CD14-positive monocyte (primary cell): ENCODE results near the gene LAMB4. TPM values are rescaled to one million over a fixed set of nuclear protein-coding genes. Genes with fewer than 3 reads are reported as not detected.

Experiments
- DNase-seq, 3 donors: peaks; one replicate each; pipeline ENCODE4 v3.0.0-alpha.2; 2011 to 2022
- H2AFZ ChIP-seq: 2 replicates; pipeline ENCODE4 v1.6.0; 2012; ENCODE audit warnings: mild to moderate bottlenecking, low read depth, low read length, inconsistent platforms; ENCODE audit not compliant: insufficient read depth, poor library complexity, severe bottlenecking
- H3K27ac ChIP-seq, 2 donors: 1 replicate in 1 of 2; 2 replicates in 1 of 2; pipeline ENCODE4 v1.5.1; 2012 to 2013; ENCODE audit warnings: low read length in 2 of 2, control low read depth in 1 of 2, inconsistent platforms in 1 of 2, low read depth in 1 of 2, mild to moderate bottlenecking in 1 of 2
- H3K27me3 ChIP-seq, 2 donors: one replicate each; pipeline versions ENCODE4 v1.6.0 to v1.6.1; 2011 to 2013; ENCODE audit warnings: low read length in 2 of 2; ENCODE audit not compliant: control insufficient read depth in 2 of 2, insufficient read depth in 2 of 2
- H3K36me3 ChIP-seq, 2 donors: replicated peaks in 1 of 2; 1 replicate in 1 of 2; 2 replicates in 1 of 2; pipeline versions ENCODE4 v1.5.1 to v1.6.1; 2012 to 2013; ENCODE audit warnings: low read length in 2 of 2, control low read depth in 1 of 2, inconsistent platforms in 1 of 2, mild to moderate bottlenecking in 1 of 2; ENCODE audit not compliant: insufficient read depth in 2 of 2, control insufficient read depth in 1 of 2
- H3K4me1 ChIP-seq, 2 donors: 1 replicate in 1 of 2; 2 replicates in 1 of 2; pipeline versions ENCODE4 v1.5.1 to v1.6.1; 2012 to 2013; ENCODE audit warnings: low read length in 2 of 2, control low read depth in 1 of 2, inconsistent platforms in 1 of 2, mild to moderate bottlenecking in 1 of 2, moderate library complexity in 1 of 2; ENCODE audit not compliant: insufficient read depth in 2 of 2, control insufficient read depth in 1 of 2
- H3K4me2 ChIP-seq: replicated peaks from 2 replicates; pipeline ENCODE3; 2012; ENCODE audit warnings: low read length, moderate library complexity, mild to moderate bottlenecking; ENCODE audit not compliant: poor library complexity, severe bottlenecking; ENCODE audit errors: extremely low read depth
- H3K4me3 ChIP-seq, 3 experiments: fragments of 200-600 bp in 1 of 3; sonication (generic) in 1 of 3; replicated peaks in 1 of 3; 1 replicate in 2 of 3; 2 replicates in 1 of 3; pipeline ENCODE4 v1.5.1; 2011 to 2013; ENCODE audit warnings: low read length in 3 of 3, mild to moderate bottlenecking in 3 of 3, control low read depth in 2 of 3, low read depth in 2 of 3, inconsistent platforms in 1 of 3, moderate library complexity in 1 of 3
- H3K79me2 ChIP-seq: 2 replicates; pipeline ENCODE4 v1.6.0; 2012; ENCODE audit warnings: mild to moderate bottlenecking, control low read depth, inconsistent platforms, low read length, moderate library complexity; ENCODE audit not compliant: insufficient read depth
- H3K9ac ChIP-seq: 2 replicates; pipeline ENCODE4 v1.6.0; 2017; ENCODE audit warnings: low read length, mild to moderate bottlenecking; ENCODE audit not compliant: insufficient read depth, poor library complexity, severe bottlenecking
- H3K9me3 ChIP-seq, 2 donors: replicated peaks in 1 of 2; 1 replicate in 1 of 2; 2 replicates in 1 of 2; pipeline versions ENCODE4 v1.5.1 to v1.6.1; 2012 to 2013; ENCODE audit warnings: low read length in 2 of 2, control low read depth in 1 of 2; ENCODE audit not compliant: control insufficient read depth in 1 of 2, insufficient read depth in 1 of 2
- H4K20me1 ChIP-seq: 2 replicates; pipeline ENCODE4 v1.6.0; 2012; ENCODE audit warnings: mild to moderate bottlenecking, low read length, control low read depth, moderate library complexity; ENCODE audit not compliant: insufficient read depth
- H3K27ac Mint-ChIP-seq, 7 donors: one replicate each; pipeline ENCODE4 v1.8.0; 2020; ENCODE audit warnings: mild to moderate bottlenecking in 7 of 7, mixed read lengths in 7 of 7, moderate library complexity in 6 of 7, inconsistent platforms in 2 of 7
- H3K27me3 Mint-ChIP-seq, 3 donors: one replicate each; pipeline ENCODE4 v1.8.0; 2021 to 2022; ENCODE audit warnings: low read depth in 3 of 3, mild to moderate bottlenecking in 3 of 3, mixed read lengths in 3 of 3, moderate library complexity in 3 of 3, inconsistent platforms in 1 of 3
- H3K36me3 Mint-ChIP-seq, 2 donors: one replicate each; pipeline ENCODE4 v1.8.0; 2020; ENCODE audit warnings: mixed read lengths in 2 of 2, inconsistent platforms in 1 of 2, mild to moderate bottlenecking in 1 of 2
- H3K4me1 Mint-ChIP-seq: one replicate; pipeline ENCODE4 v1.8.0; 2020; ENCODE audit warnings: mild to moderate bottlenecking, mixed read lengths
- H3K4me3 Mint-ChIP-seq, 2 donors: one replicate each; pipeline ENCODE4 v1.8.0; 2020; ENCODE audit warnings: mild to moderate bottlenecking in 2 of 2, mixed read lengths in 2 of 2, moderate library complexity in 1 of 2
- H3K9me3 Mint-ChIP-seq, 7 donors: one replicate each; pipeline ENCODE4 v1.8.0; 2020 to 2022; ENCODE audit warnings: mixed read lengths in 7 of 7, mild to moderate bottlenecking in 6 of 7, moderate library complexity in 6 of 7, inconsistent platforms in 2 of 7
- WGBS: methylation state at CpG from one replicate; pipeline ENCODE4 v1.1.5; 2013; ENCODE audit warnings: missing lambda C conversion rate; ENCODE audit not compliant: insufficient coverage; 5-methylcytosine and 5-hydroxymethylcytosine counted together
- intact Hi-C, 2 donors: fragments of 100-400 bp; cut with micrococcal nuclease; formaldehyde crosslinking; loops; one replicate each; pipeline versions ENCODE4 v1.15.0 to v1.15.1; 2023
- polyA plus RNA-seq, 3 donors: library from polyadenylated mRNA; depleted of rRNA in 1 of 3; unstranded in 2 of 3; stranded (reverse) in 1 of 3; fragments of 300-500 nt in 2 of 3; fragments of >200 nt in 1 of 3; fragmentation: Illumina TruSeq in 2 of 3; gene quantifications; 1 replicate in 2 of 3; 2 replicates in 1 of 3; pipeline ENCODE4 v1.2.3, GENCODE V29; 2012 to 2021
- TF ChIP-seq, protein P1 (sequence below): fragments of 200-600 bp; IDR thresholded peaks from one replicate; pipeline ENCODE4 v1.8.0; 2022; ENCODE audit warnings: antibody characterized with exemption, mild to moderate bottlenecking

The LAMB4 gene
- polyA plus RNA-seq, 3 donors, result not detected

DNA sequence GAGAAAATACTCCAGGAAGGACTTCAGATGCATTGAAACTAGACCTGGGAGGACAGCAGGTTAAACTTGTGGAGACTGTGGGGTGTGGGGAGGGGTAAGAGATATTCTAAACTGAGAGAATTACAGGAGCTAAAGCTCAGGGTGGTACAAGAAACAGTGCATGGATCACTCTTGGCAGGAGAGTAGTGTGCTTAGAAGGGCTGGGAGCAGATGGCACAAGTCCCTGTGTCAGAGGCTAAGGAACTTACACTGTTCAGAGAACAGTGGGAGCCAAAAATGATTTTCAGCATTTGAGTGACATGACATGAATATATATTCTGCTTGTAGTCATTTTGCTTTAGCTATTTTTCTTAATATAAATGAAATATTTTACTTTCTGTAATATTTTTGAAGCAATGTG lies 91.2 kb downstream of the LAMB4 start:
- H3K4me3 ChIP-seq, result no peak overlapping the region
- no peaks in the 10 kb centered on the region for H4K20me1 ChIP-seq
- Mint-ChIP-seq H3K27ac (no peak overlapping the region), H3K27me3 (peaks cover 0 to 1% (median 0%) of the 10 kb centered on the region in 3 donors), H3K4me3 (no peak overlapping the region), H3K4me1 (no peaks in the 10 kb centered on the region), H3K36me3 (no peaks in the 10 kb centered on the region), H3K9me3 (no peaks in the 10 kb centered on the region)
- H3K79me2 ChIP-seq, result no peaks in the 10 kb centered on the region
- TF ChIP-seq, protein P1, sequence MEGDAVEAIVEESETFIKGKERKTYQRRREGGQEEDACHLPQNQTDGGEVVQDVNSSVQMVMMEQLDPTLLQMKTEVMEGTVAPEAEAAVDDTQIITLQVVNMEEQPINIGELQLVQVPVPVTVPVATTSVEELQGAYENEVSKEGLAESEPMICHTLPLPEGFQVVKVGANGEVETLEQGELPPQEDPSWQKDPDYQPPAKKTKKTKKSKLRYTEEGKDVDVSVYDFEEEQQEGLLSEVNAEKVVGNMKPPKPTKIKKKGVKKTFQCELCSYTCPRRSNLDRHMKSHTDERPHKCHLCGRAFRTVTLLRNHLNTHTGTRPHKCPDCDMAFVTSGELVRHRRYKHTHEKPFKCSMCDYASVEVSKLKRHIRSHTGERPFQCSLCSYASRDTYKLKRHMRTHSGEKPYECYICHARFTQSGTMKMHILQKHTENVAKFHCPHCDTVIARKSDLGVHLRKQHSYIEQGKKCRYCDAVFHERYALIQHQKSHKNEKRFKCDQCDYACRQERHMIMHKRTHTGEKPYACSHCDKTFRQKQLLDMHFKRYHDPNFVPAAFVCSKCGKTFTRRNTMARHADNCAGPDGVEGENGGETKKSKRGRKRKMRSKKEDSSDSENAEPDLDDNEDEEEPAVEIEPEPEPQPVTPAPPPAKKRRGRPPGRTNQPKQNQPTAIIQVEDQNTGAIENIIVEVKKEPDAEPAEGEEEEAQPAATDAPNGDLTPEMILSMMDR, result no peak
- DNase-seq, result no peak
- H3K9me3 ChIP-seq, result no peaks in the 10 kb centered on the region
- no peaks in the 10 kb centered on the region for H3K4me1 ChIP-seq
- H3K9ac ChIP-seq, result no peak overlapping the region
- H2AFZ ChIP-seq, result no peak overlapping the region
- H3K27me3 ChIP-seq, result peaks cover 0 to 2% of the 10 kb centered on the region in 2 donors
- no peak overlapping the region for H3K27ac ChIP-seq
- no peak overlapping the region for H3K4me2 ChIP-seq
- intact Hi-C loops, result no loop called here
- no peaks in the 10 kb centered on the region for H3K36me3 ChIP-seq

DNA sequence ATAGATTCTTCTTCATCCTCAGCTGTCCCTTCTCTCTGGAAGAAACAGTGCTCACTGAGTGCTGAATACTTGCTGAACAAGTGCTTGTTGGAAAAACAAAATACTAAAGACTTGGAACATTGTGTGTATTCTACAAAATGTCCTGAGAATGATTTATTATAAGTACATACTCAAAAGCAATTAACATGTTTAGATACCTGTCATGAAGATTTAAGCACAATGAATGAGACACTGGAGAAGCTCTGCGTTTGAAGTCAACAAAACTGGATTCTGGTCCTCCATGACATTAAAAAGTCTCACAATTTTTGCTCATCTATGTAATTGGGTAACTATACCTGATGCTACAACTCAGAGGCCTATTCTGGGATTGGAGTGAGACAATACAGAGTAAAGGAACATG lies 92.4 kb downstream of the LAMB4 start:
- Histone ChIP-seq H3K9me3 (no peaks in the 10 kb centered on the region), H3K79me2 (no peaks in the 10 kb centered on the region), H2AFZ (no peak overlapping the region), H3K36me3 (no peaks in the 10 kb centered on the region), H3K27me3 (peaks cover 0 to 2% of the 10 kb centered on the region in 2 donors), H3K4me3 (no peak overlapping the region), H3K27ac (no peak overlapping the region), H4K20me1 (no peaks in the 10 kb centered on the region), H3K4me1 (no peaks in the 10 kb centered on the region), H3K9ac (no peak overlapping the region), H3K4me2 (no peak overlapping the region)
- Mint-ChIP-seq H3K27me3 (peaks cover 0 to 1% (median 0%) of the 10 kb centered on the region in 3 donors), H3K9me3 (no peaks in the 10 kb centered on the region), H3K4me1 (no peaks in the 10 kb centered on the region), H3K27ac (no peak overlapping the region), H3K36me3 (no peaks in the 10 kb centered on the region), H3K4me3 (no peak overlapping the region)
- TF ChIP-seq, protein P1, result no peak
- no CpG with 5 or more reads among the region's 1 CpG for WGBS
- intact Hi-C loops, result no loop called here
- DNase-seq, result no peak
